Esophagus (tissue), 2 donors: Measurements from ENCODE around the gene BCL10. TPM values are rescaled to one million over a fixed set of nuclear protein-coding genes. Genes with fewer than 3 reads are reported as not detected.

ENCODE experiments used
- H3K27ac ChIP-seq, 2 donors: one replicate each; pipeline ENCODE4 v1.5.1; 2013; ENCODE audit warnings: low read depth in 2 of 2, mild to moderate bottlenecking in 2 of 2, inconsistent platforms in 1 of 2, low read length in 1 of 2, moderate library complexity in 1 of 2
- H3K27me3 ChIP-seq, 2 donors: one replicate each; pipeline ENCODE4 v1.6.1; 2013; ENCODE audit warnings: low read length in 2 of 2, control low read depth in 1 of 2, mild to moderate bottlenecking in 1 of 2; ENCODE audit not compliant: insufficient read depth in 2 of 2, control insufficient read depth in 1 of 2
- H3K36me3 ChIP-seq, 2 donors: one replicate each; pipeline ENCODE4 v1.6.1; 2013; ENCODE audit warnings: low read length in 1 of 2; ENCODE audit not compliant: control insufficient read depth in 2 of 2, insufficient read depth in 2 of 2
- H3K4me1 ChIP-seq, 2 donors: one replicate each; pipeline ENCODE4 v1.6.1; 2013; ENCODE audit warnings: low read length in 1 of 2; ENCODE audit not compliant: control insufficient read depth in 2 of 2, insufficient read depth in 2 of 2
- H3K4me3 ChIP-seq, 2 donors: one replicate each; pipeline ENCODE4 v1.5.1; 2013; ENCODE audit warnings: low read length in 2 of 2, mild to moderate bottlenecking in 2 of 2, low read depth in 1 of 2, moderate library complexity in 1 of 2
- H3K9me3 ChIP-seq, 2 donors: one replicate each; pipeline ENCODE4 v1.6.1; 2013; ENCODE audit warnings: mild to moderate bottlenecking in 2 of 2, low read depth in 1 of 2, low read length in 1 of 2, moderate library complexity in 1 of 2; ENCODE audit not compliant: control insufficient read depth in 2 of 2, insufficient read depth in 1 of 2
- WGBS, 2 donors: extraction: QIAGEN DNeasy Blood & Tissue Kit; methylation state at CpG; one replicate each; pipeline ENCODE4 v1.1.7; 2013; 5-methylcytosine and 5-hydroxymethylcytosine counted together
- polyA plus RNA-seq, 2 donors: library from polyadenylated mRNA; stranded (reverse); fragments of 200-250 nt; gene quantifications; one replicate each; pipeline ENCODE4 v1.2.3, GENCODE V29; 2013
- donor health status: healthy with polysubstance abuse.
- donor health status: Bipolar disorder and iron deficiency.

Gene BCL10
- polyA plus RNA-seq, 2 donors = 11.5 to 13.1 TPM

- no peaks in the 10 kb centered on the region for H3K4me1 ChIP-seq
Measured at GRCh38 chr1:85230305-85230977, 46.0 kb downstream of the BCL10 start.

GRCh38 chr1:85229574-85230097, 46.8 kb downstream of the BCL10 start:
- Histone ChIP-seq H3K4me3 (no peak overlapping the region), H3K36me3 (no peaks in the 10 kb centered on the region), H3K4me1 (peaks cover 2 to 3% of the 10 kb centered on the region in 2 donors), H3K9me3 (no peaks in the 10 kb centered on the region), H3K27ac (peak overlapping the region in 1 of 2 donors; percentile 10), H3K27me3 (no peaks in the 10 kb centered on the region)
- WGBS, 2 donors = 59 to 73% methylated on average over 6 of the region's 6 CpGs

More at GRCh38 chr1:85230305-85230977, 46.0 kb downstream of the BCL10 start:
- Histone ChIP-seq H3K9me3 (no peaks in the 10 kb centered on the region), H3K36me3 (no peaks in the 10 kb centered on the region), H3K27me3 (no peaks in the 10 kb centered on the region), H3K27ac (no peak overlapping the region), H3K4me3 (no peak overlapping the region)
- WGBS, 2 donors = 81 to 84% methylated on average over 8 of the region's 8 CpGs

- WGBS, 2 donors = 9 to 49% methylated on average over 1 of the region's 1 CpG
- Histone ChIP-seq H3K4me3 (no peak overlapping the region), H3K27ac (no peak overlapping the region), H3K4me1 (peaks cover 2 to 3% of the 10 kb centered on the region in 2 donors), H3K36me3 (no peaks in the 10 kb centered on the region), H3K9me3 (no peaks in the 10 kb centered on the region), H3K27me3 (no peaks in the 10 kb centered on the region)
Measured at GRCh38 chr1:85228972-85229371, 47.5 kb downstream of the BCL10 start.

GRCh38 chr1:85225624-85226380, 50.6 kb downstream of the BCL10 start:
- peaks cover 2 to 3% of the 10 kb centered on the region in 2 donors for H3K4me1 ChIP-seq

GRCh38 chr1:85224734-85225623, 51.5 kb downstream of the BCL10 start:
- Histone ChIP-seq H3K36me3 (no peaks in the 10 kb centered on the region), H3K27me3 (no peaks in the 10 kb centered on the region), H3K27ac (no peak overlapping the region), H3K4me1 (peaks cover 2 to 3% of the 10 kb centered on the region in 2 donors), H3K4me3 (no peak overlapping the region), H3K9me3 (no peaks in the 10 kb centered on the region)
- 32 to 41% methylated on average over 3 of the region's 3 CpGs for WGBS, 2 donors

More at GRCh38 chr1:85225624-85226380, 50.6 kb downstream of the BCL10 start:
- WGBS, 2 donors = 39 to 49% methylated on average over 5 of the region's 5 CpGs
- H3K27ac ChIP-seq = no peak overlapping the region
- H3K9me3 ChIP-seq = no peaks in the 10 kb centered on the region
- H3K4me3 ChIP-seq = no peak overlapping the region
- no peaks in the 10 kb centered on the region for H3K36me3 ChIP-seq
- H3K27me3 ChIP-seq = no peaks in the 10 kb centered on the region

- H3K4me1 ChIP-seq = peaks cover 3 to 4% of the 10 kb centered on the region in 2 donors
- H3K9me3 ChIP-seq = no peaks in the 10 kb centered on the region
- H3K27ac ChIP-seq = no peak overlapping the region
- H3K27me3 ChIP-seq = no peaks in the 10 kb centered on the region
- H3K4me3 ChIP-seq = no peak overlapping the region
- no peaks in the 10 kb centered on the region for H3K36me3 ChIP-seq
Measured at GRCh38 chr1:85224295-85224694, 52.1 kb downstream of the BCL10 start.

- Histone ChIP-seq H3K36me3 (no peaks in the 10 kb centered on the region), H3K9me3 (no peaks in the 10 kb centered on the region), H3K4me3 (no peak overlapping the region), H3K27me3 (no peaks in the 10 kb centered on the region), H3K27ac (no peak overlapping the region), H3K4me1 (peaks cover 3 to 4% of the 10 kb centered on the region in 2 donors)
- 66 to 70% methylated on average over 5 of the region's 5 CpGs for WGBS, 2 donors
Measured at GRCh38 chr1:85223334-85223733, 53.1 kb downstream of the BCL10 start.

- H3K4me1 ChIP-seq = peaks cover 3 to 4% of the 10 kb centered on the region in 2 donors
- WGBS, 2 donors = 20 to 34% methylated on average over 7 of the region's 7 CpGs
- H3K27me3 ChIP-seq = no peaks in the 10 kb centered on the region
- H3K27ac ChIP-seq = peak overlapping the region in 1 of 2 donors; percentile 65
- H3K9me3 ChIP-seq = no peaks in the 10 kb centered on the region
- H3K36me3 ChIP-seq = no peaks in the 10 kb centered on the region
- H3K4me3 ChIP-seq = no peak overlapping the region
Measured at GRCh38 chr1:85220756-85221201, 55.7 kb downstream of the BCL10 start.
